ENCODE measurements around the gene FZR1. TPM values are rescaled to one million over a fixed set of nuclear protein-coding genes. Genes with fewer than 3 reads are reported as not detected.
"Not testable (repeated sequence)": the region's sequence is repeated elsewhere in the genome, so short reads cannot be mapped to it uniquely, and the experiment has no call there.

The FZR1 gene
- total RNA-seq, 2 experiments from 2014 or later, result 39.9 to 40.9 TPM

DNA sequence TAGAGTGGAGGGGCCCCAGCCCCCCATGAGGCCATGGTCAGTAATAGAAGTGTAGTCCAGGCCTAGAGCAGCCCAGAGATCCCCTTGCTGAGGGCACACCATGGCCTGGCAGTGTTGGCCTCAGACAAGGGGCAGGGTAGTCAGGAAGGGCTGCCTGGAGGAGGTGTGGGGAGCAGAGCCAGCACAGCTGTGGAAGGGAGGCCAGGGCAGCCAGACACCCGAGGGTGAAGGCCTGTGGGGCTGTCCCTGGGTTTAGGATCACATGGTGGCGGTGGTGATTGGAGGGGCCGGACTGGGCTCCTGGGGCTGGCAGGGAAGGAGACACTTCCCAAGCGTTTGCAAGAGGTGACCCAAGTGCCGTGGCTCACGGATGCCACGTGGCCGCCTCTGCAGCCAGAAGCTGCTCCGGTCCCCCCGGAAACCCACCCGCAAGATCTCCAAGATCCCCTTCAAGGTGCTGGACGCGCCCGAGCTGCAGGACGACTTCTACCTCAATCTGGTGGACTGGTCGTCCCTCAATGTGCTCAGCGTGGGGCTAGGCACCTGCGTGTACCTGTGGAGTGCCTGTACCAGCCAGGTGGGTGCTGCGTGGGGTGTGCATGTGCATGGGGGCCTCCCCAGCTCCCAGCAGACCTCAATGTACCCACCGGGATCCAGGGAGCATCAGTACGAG lies 21.3 kb downstream of the FZR1 start:
- ChIA-PET CTCF (interaction anchor here (0.9 kb wide), 1 partner anchor 11 kb away, joined by 3 read pairs; the partner anchor contains the start of gene TEKTIP1), POLR2A (interaction anchor here (0.8 kb wide), 1 partner anchor 9 kb away, joined by 3 read pairs; no protein-coding TSS in a partner anchor)
- ATAC-seq (no peak), DNase-seq (no peak)
- TF ChIP-seq, protein P1, sequence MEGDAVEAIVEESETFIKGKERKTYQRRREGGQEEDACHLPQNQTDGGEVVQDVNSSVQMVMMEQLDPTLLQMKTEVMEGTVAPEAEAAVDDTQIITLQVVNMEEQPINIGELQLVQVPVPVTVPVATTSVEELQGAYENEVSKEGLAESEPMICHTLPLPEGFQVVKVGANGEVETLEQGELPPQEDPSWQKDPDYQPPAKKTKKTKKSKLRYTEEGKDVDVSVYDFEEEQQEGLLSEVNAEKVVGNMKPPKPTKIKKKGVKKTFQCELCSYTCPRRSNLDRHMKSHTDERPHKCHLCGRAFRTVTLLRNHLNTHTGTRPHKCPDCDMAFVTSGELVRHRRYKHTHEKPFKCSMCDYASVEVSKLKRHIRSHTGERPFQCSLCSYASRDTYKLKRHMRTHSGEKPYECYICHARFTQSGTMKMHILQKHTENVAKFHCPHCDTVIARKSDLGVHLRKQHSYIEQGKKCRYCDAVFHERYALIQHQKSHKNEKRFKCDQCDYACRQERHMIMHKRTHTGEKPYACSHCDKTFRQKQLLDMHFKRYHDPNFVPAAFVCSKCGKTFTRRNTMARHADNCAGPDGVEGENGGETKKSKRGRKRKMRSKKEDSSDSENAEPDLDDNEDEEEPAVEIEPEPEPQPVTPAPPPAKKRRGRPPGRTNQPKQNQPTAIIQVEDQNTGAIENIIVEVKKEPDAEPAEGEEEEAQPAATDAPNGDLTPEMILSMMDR (IDR thresholded peaks at IDR 0.05), result no peak
- peaks cover 5% of the 10 kb centered on the region for H3K36me3 Mint-ChIP-seq (ENCODE audit: low read depth)
- H3K27ac Mint-ChIP-seq, result no peak overlapping the region
- no peaks in the 10 kb centered on the region for H3K9me3 Mint-ChIP-seq
- no peak overlapping the region for H3K4me3 Mint-ChIP-seq
- intact Hi-C loops (cut with micrococcal nuclease), result no loop called here
- no peaks in the 10 kb centered on the region for H3K27me3 Mint-ChIP-seq
- H3K4me1 Mint-ChIP-seq (ENCODE audit: low read depth), result no peaks in the 10 kb centered on the region

DNA sequence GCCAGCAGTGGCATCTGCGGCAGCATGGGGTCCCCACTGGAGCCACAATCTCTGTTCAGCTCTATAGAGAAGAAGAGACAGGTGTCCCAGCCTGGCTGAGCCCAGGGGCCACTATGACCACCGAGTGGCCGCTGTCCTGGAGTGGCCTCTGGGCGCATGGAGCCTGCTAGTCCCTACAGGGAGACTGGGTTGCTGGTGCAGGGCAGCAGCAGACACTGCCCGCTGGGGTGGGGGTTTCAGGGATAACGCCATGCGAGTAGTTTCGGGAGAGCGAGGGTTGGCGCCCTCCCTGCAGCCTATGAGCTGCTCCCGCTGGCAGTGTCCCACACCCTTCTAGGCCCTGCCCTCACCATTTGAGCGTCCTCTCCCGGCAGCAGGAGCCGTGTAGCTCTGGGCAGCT lies 22.0 kb downstream of the FZR1 start:
- DNase-seq (no peak), ATAC-seq (no peak)
- Mint-ChIP-seq H3K4me3 (no peak overlapping the region), H3K36me3 (ENCODE audit: low read depth) (peaks cover 7% of the 10 kb centered on the region), H3K9me3 (no peaks in the 10 kb centered on the region), H3K4me1 (ENCODE audit: low read depth) (no peaks in the 10 kb centered on the region), H3K27ac (no peak overlapping the region), H3K27me3 (no peaks in the 10 kb centered on the region)
- intact Hi-C loops (cut with micrococcal nuclease), result no loop called here
- TF ChIP-seq, protein P1 (IDR thresholded peaks at IDR 0.05), result no peak
- ChIA-PET POLR2A (no interaction called here), CTCF (interaction anchor here (0.7 kb wide), 1 partner anchor 17 kb away, joined by 3 read pairs; no protein-coding TSS in a partner anchor)

DNA sequence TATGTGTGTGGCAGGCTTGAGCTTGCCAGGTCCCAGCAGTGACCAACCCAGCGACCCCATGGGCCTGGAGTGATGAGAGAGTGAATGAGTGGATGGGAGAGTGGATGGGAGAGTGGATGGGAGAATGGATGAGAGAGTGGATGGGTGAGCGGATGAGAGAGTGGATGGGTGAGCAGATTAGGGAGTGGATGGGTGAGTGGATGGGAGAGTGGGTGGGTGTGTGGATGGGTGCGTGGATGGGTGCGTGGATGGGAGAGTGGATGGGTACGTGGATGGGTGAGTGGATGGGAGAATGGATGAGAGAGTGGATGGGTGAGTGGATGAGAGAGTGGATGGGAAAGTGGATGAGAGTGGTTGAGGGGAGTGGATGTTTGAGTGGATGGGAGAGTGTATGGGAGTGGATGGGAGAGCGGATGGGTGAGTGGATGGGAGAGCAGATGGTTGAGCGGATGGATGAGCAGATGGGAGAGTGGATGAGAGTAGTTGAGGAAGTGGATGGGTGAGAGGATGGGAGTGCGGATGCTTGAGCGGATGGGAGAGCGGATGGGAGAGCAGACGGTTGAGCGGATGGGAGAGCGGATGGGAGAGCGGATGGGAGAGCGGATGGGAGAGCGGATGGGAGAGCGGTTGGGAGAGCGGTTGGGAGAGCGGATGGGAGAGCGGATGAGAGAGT lies 22.6 kb downstream of the FZR1 start:
- intact Hi-C loops (cut with micrococcal nuclease), result no loop called here
- ATAC-seq (no peak), DNase-seq (no peak)
- ChIA-PET CTCF (interaction anchor here (0.7 kb wide), 1 partner anchor 16 kb away, joined by 3 read pairs; no protein-coding TSS in a partner anchor), POLR2A (no interaction called here)
- Mint-ChIP-seq H3K27me3 (no peaks in the 10 kb centered on the region), H3K27ac (no peak overlapping the region), H3K9me3 (no peaks in the 10 kb centered on the region), H3K4me3 (no peak overlapping the region), H3K4me1 (ENCODE audit: low read depth) (no peaks in the 10 kb centered on the region), H3K36me3 (ENCODE audit: low read depth) (peaks cover 10% of the 10 kb centered on the region)
- TF ChIP-seq, protein P1 (IDR thresholded peaks at IDR 0.05), result no peak

DNA sequence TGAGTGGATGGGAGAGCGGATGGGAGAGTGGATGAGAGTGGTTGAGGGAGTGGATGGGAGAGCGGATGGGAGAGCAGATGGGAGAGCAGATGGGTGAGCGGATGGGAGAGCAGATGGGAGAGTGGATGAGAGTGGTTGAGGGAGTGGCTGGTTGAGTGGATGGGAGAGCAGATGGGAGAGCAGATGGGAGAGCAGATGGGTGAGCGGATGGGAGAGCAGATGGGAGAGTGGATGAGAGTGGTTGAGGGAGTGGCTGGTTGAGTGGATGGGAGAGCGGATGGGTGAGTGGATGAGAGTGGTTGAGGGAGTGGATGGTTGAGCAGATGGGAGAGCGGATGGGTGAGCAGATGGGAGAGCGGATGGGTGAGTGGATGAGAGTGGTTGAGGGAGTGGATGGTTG lies 23.2 kb downstream of the FZR1 start:
- H3K4me1 Mint-ChIP-seq (ENCODE audit: low read depth); H3K27ac Mint-ChIP-seq; H3K9me3 Mint-ChIP-seq; CTCF ChIA-PET; POLR2A ChIA-PET; H3K27me3 Mint-ChIP-seq; H3K4me3 Mint-ChIP-seq; ATAC-seq; DNase-seq; intact Hi-C loops (cut with micrococcal nuclease): not testable (repeated sequence)
- peaks cover 11% of the 10 kb centered on the region for H3K36me3 Mint-ChIP-seq (ENCODE audit: low read depth)

DNA sequence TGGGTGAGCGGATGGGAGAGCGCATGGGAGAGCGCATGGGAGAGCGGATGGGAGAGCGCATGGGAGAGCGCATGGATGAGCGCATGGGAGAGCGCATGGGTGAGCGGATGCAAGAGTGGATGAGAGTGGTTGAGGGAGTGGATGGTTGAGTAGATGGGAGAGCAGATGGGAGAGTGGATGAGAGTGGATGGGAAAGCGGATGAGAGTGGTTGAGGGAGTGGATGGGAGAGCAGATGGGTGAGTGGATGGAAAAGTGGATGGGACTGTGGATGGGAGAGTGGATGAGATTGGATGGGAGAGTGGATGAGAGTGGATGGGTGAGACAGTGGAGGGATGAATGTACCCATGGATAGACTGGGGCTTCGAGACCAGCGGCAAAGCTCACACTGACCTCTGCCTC lies 24.3 kb downstream of the FZR1 start:
- Mint-ChIP-seq H3K4me3 (no peak overlapping the region), H3K9me3 (no peaks in the 10 kb centered on the region), H3K27me3 (no peaks in the 10 kb centered on the region), H3K27ac (no peak overlapping the region), H3K4me1 (ENCODE audit: low read depth) (no peaks in the 10 kb centered on the region), H3K36me3 (ENCODE audit: low read depth) (peaks cover 15% of the 10 kb centered on the region)
- ATAC-seq, result no peak
- TF ChIP-seq, protein P1 (IDR thresholded peaks at IDR 0.05), result no peak
- POLR2A ChIA-PET, result no interaction called here
- intact Hi-C loops (cut with micrococcal nuclease), result no loop called here
- DNase-seq, result no peak
- CTCF ChIA-PET, result no interaction called here
